HG02571 (cell line): ENCODE results near the gene CORIN.

Source experiments
- ATAC-seq: cut with Tn5 transposase; IDR thresholded peaks from one replicate; pipeline ENCODE4 v1.9.1; 2021; ENCODE audit warnings: mild to moderate bottlenecking, moderate library complexity; ENCODE audit not compliant: unreplicated experiment

The CORIN gene

GRCh38 chr4:47647544-47647943 lies 190.3 kb downstream of the CORIN start:
- ATAC-seq = no peak

GRCh38 chr4:47647029-47647428 lies 190.8 kb downstream of the CORIN start:
- ATAC-seq = no peak

- ATAC-seq = no peak
Observed at GRCh38 chr4:47646372-47646771, 191.5 kb downstream of the CORIN start.

GRCh38 chr4:47643845-47644244 lies 194.0 kb downstream of the CORIN start:
- ATAC-seq = no peak

- no peak for ATAC-seq
Observed at GRCh38 chr4:47642985-47643760, 194.7 kb downstream of the CORIN start.

GRCh38 chr4:47642191-47642830 lies 195.6 kb downstream of the CORIN start:
- ATAC-seq = no peak

GRCh38 chr4:47641755-47642154 lies 196.1 kb downstream of the CORIN start:
- no peak for ATAC-seq

GRCh38 chr4:47640911-47641310 lies 197.0 kb downstream of the CORIN start:
- ATAC-seq = no peak

- no peak for ATAC-seq
Observed at GRCh38 chr4:47639531-47639930, 198.3 kb downstream of the CORIN start.

GRCh38 chr4:47631161-47631560 lies 206.7 kb downstream of the CORIN start:
- ATAC-seq = no peak

GRCh38 chr4:47624031-47624441 lies 213.8 kb downstream of the CORIN start:
- no peak for ATAC-seq

- no peak for ATAC-seq
Observed at GRCh38 chr4:47621181-47621580, 216.7 kb downstream of the CORIN start.

- no peak for ATAC-seq
Observed at GRCh38 chr4:47619691-47620090, 218.2 kb downstream of the CORIN start.

GRCh38 chr4:47617607-47618006 lies 220.3 kb downstream of the CORIN start:
- ATAC-seq = no peak

GRCh38 chr4:47615385-47615784 lies 222.5 kb downstream of the CORIN start:
- no peak for ATAC-seq

GRCh38 chr4:47612116-47613023 lies 225.5 kb downstream of the CORIN start:
- no peak for ATAC-seq

- no peak for ATAC-seq
Observed at GRCh38 chr4:47606482-47606881, 231.4 kb downstream of the CORIN start.

- no peak for ATAC-seq
Observed at GRCh38 chr4:47598896-47599295, 239.0 kb downstream of the CORIN start.

- ATAC-seq = no peak
Observed at GRCh38 chr4:47598320-47598719, 239.5 kb downstream of the CORIN start.

GRCh38 chr4:47597696-47598095 lies 240.2 kb downstream of the CORIN start:
- ATAC-seq = no peak

GRCh38 chr4:47590325-47590724 lies 247.5 kb downstream of the CORIN start:
- no peak for ATAC-seq
